NCI-H460 (cell line): ENCODE measurements around the gene IL22RA1. TPM values are rescaled to one million over a fixed set of nuclear protein-coding genes. Genes with fewer than 3 reads are reported as not detected.

ENCODE experiments used
- DNase-seq: peaks from one replicate; pipeline ENCODE4 v3.0.0-alpha.2; 2016; ENCODE audit warnings: low read depth; ENCODE audit errors: extremely low read depth
- total RNA-seq: library from RNA; depleted of rRNA; stranded (reverse); fragments of >200 nt; shearing (Covaris generic); gene quantifications from 2 replicates; pipeline ENCODE4 v1.2.3, GENCODE V29; 2014; rRNA removed

IL22RA1 gene
- total RNA-seq, 1 experiment from 2014 or later = 1.6 TPM

GRCh38 chr1:24084050-24084449 lies 58.9 kb downstream of the IL22RA1 start:
- no peak for DNase-seq

DNA sequence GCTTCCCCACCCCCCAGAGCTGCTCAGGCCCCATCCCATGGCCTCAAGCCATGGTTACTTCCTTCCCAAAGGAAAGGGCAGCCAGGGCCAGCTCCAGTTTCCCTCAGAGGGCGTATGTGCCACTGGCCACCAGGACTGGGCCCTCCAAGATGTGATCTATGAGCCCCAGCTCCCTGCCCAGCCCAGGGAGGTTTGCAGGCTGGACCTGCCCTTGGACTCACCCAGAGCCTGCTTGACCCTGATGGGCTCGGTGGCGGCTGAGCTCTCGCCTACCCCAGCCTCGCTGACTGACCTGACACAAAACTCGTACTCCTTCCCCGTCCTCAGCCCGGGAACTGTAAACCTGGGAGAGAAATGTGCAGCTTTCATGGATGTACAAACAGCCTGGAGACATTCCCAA lies 60.6 kb downstream of the IL22RA1 start:
- DNase-seq = no peak

DNA sequence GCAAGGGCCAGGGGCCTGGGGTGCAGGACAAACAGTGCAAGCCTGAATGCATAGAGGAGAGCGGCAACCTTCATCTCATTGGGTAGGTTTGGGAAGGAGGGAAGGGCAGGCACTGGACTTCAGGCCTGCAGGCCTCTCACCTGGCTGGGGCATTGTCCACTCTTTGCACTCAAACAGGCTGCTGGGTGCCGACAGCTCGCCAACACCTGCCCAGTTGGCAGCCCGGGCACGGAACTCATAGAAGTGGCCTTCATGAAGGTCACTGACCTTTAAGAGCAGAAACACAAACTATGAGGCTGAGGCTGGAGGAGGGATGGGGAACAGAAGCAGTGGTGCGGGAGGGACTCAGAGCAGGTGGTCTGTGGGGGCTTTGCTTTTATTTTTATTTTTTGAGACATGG lies 61.8 kb downstream of the IL22RA1 start:
- DNase-seq = no peak

GRCh38 chr1:24080131-24080530 lies 62.8 kb downstream of the IL22RA1 start:
- DNase-seq = no peak

DNA sequence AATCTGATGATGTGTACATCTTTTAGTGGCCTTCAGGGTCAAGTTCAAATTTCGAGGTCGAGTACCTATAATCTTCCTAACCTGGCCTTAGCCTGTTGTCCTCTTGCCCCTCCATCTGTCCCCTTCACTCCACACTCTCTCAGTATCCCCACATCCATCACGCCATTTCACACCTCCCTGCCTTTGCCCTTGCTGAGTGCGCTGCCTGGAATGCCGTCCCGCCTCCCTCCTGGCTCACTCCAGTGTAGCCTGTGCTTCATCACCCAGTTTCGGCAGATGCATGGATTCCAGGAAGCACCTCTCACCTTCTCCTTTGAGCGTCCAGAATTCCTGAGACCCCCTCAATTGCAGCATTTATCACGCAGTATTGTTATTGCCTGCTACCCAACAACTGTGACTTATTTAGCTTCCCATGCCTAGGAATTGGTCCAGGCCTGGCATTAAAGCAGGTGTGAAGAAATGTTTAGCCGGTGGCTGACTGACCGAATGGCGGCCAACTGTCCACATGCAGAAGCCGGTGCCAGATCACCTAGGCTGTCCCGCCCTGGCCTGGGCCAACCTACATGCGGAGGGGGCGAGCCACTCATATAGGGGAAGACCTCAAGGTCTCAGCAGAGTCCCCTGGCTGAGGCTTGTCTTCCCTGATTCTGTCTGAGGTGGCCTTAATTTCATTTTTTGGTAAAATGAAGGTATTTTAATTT lies 65.5 kb downstream of the IL22RA1 start:
- DNase-seq = no peak

DNA sequence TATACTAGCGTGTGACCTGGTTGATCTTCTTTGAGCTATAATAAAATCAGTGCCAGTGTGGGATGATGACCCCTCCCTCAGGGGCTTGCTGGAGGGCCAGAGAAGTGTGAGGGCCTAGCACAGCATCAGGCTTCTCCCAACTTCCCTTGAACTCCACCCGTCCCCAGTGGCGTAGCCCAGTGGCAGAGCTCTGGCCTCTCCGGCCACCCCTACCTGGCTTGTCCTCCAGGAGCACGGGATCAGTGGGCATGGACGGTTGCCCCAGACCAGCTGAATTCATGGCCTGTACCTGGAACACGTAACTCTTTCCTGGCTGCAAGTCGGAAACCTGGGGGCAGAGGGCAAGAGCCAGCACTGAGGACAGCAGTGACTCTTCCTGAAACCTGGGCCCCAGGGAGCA lies 67.0 kb downstream of the IL22RA1 start:
- no peak for DNase-seq

GRCh38 chr1:24075590-24075854 lies 67.4 kb downstream of the IL22RA1 start:
- DNase-seq = no peak

DNA sequence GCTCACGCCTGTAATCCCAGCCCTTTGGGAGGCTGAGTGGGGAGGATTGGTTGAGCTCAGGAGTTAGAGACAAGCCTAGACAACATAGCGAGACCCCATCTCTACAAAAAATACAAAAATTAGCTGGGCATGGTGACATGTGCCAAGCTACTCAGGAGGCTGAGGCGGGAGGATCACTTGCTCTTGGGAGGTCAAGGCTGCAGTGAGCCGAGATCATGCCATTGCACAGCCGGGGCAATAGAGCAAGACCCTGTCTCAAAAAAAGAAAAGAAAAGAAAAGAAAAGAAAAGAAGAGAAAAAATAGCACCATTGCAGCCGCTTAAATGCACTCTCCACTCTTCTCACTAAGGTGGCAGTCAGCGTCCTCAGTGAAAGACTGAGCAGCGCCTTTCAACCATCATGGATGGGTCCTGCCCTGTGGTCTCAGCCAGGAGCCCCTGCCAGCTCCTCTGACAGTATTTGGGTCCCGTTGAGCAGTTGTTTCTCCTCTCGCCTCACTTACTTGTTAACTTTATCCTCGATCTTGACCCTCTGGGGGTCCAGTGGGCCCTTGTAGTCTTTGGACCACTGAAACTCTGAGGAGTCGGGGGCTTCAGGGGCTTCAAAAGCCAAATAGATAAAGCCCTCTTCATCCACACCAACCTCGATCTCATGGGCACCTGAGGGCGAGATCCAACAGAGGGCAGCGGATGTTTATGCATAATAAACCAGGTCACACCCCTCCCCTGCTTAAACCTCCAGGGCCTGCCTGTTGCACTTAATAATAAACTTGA lies 67.9 kb downstream of the IL22RA1 start:
- DNase-seq = no peak

GRCh38 chr1:24074196-24074595 lies 68.7 kb downstream of the IL22RA1 start:
- DNase-seq = no peak

DNA sequence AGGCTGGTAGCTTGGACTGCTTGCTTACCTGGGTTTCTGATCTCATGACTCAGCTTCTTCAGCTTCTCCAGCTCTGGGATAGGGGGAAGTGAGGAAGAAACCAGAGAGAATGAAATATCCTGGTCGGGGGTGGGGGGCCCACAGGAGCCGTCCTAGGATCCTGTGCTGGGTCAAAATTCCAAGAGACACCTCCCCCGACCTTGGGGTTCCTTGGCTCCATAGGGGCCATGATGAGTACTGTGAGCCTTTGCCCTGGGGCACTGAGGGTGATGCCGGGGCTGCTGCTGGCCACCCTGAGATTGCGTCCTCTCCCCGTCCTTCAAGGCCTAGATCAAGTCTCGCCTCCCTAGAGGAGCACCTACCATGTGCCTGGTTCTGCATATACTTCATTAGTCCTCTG lies 71.0 kb downstream of the IL22RA1 start:
- no peak for DNase-seq

- DNase-seq = peak; percentile 76
Measured at GRCh38 chr1:24070821-24071393, 72.0 kb downstream of the IL22RA1 start.

DNA sequence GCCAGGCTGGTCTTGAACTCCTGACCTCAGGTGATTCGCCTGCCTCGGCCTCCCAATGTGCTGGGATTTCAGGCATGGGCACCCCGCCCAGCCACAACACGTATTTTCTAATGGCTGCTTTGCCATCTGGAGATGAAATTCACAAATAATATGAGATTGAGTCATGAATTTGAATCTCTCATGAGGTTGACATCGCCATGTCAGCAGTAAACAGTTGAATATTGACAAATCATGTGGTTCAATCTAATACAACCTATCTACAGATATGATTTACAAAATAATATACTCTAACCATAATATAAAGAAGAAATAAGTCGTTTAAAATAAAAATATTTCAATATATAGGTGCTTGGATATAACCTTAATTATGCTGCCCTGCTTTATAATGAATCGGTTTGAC lies 73.1 kb downstream of the IL22RA1 start:
- no peak for DNase-seq

Other genes starting within 250 kb of the IL22RA1 start
- not detected in 2 replicates for gene CNR2, start 229.8 kb downstream of the IL22RA1 start, total RNA-seq
- 74.6 and 84.0 TPM in 2 replicates for gene PNRC2, start 183.3 kb downstream of the IL22RA1 start, total RNA-seq
- gene SRSF10, start 162.8 kb downstream of the IL22RA1 start, total RNA-seq = 79.1 and 90.5 TPM in 2 replicates
- 3.1 and 3.4 TPM in 2 replicates for gene MYOM3, start 31.0 kb downstream of the IL22RA1 start, total RNA-seq
- 2.6 and 3.2 TPM in 2 replicates for gene IFNLR1, start 44.1 kb upstream of the IL22RA1 start, total RNA-seq
- gene GRHL3, start 176.2 kb upstream of the IL22RA1 start, total RNA-seq = 3.1 and 3.3 TPM in 2 replicates